ENCODE measurements around the gene PSMA8.
"Not testable (repeated sequence)": the region's sequence is repeated elsewhere in the genome, so short reads cannot be mapped to it uniquely, and the experiment has no call there.

Gene PSMA8

DNA sequence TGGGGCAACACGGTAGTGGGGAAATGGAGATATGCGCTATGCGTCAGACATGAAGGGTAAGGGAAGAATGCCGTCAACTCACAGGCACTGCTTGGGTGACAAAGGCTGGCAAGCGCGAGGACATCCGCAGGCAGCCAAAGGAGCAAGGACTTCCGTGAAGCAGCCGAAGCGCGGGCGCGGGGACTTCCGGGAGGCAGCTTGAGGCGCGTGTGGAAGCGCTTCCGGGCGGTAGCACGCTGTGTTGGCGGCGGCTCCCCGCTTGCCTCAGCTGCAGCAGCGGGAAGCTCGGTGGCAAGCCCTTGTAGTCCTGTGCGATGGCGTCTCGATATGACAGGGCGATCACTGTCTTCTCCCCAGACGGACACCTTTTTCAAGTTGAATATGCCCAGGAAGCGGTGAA is at the start of gene PSMA8:
Gene PSMA8 (plus strand): TSS at position 218 of the 400 bp plus-strand sequence. CDS start 97 bp downstream, at position 315.
- peak; percentile 37 to 47 for DNase-seq
- TF ChIP-seq GATA1 (IDR thresholded peaks at IDR 0.05; ENCODE audit: low read depth, low read length) = no peak
- TF ChIP-seq POLR2A (IDR thresholded peaks at IDR 0.05; ENCODE audit: low read length) = peak; percentile 39

DNA sequence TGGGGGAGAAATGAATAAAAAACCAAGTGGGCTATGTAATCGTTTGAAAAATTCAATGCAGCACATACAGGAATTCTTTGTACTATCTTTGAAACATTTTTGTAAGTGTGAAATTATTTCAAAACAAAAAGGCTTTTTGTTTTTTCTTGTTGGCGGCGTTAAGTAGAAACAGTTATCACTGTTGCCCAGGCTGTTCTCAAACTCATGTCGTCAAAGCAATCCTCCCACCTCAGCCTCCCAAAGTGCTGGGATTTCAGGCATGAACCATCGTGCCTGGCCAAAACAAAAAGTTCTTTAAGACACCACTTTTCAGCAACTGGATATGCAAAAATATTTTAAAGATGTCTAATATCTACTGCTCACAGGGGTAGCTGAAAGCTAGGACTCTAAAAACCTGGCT is 48.6 kb upstream of the PSMA8 start:
- no peak for TF ChIP-seq GATA1 (IDR thresholded peaks at IDR 0.05; ENCODE audit: low read depth, low read length)
- TF ChIP-seq POLR2A (IDR thresholded peaks at IDR 0.05; ENCODE audit: low read length) = no peak
- DNase-seq = no peak

DNA sequence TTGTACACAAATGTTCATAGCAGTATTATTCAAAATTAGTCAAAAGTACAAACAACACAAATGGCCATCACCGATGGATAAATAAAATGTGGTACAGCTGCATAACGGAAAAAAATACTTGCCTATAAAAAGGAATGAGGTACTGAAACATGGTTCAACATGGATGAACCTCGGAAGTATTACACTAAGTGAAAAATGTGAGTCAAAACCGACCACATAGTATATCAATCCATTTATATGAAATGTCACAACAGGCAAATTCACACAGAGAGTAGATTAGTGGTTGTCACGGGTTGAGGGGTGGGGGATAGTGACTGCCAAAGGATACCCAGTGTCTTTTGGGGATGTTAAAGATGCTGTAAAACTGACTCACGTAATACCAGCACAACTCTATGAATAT is 46.7 kb upstream of the PSMA8 start:
- DNase-seq = no peak
- TF ChIP-seq POLR2A (IDR thresholded peaks at IDR 0.05; ENCODE audit: low read length) (no peak), GATA1 (IDR thresholded peaks at IDR 0.05; ENCODE audit: low read depth, low read length) (no peak)

DNA sequence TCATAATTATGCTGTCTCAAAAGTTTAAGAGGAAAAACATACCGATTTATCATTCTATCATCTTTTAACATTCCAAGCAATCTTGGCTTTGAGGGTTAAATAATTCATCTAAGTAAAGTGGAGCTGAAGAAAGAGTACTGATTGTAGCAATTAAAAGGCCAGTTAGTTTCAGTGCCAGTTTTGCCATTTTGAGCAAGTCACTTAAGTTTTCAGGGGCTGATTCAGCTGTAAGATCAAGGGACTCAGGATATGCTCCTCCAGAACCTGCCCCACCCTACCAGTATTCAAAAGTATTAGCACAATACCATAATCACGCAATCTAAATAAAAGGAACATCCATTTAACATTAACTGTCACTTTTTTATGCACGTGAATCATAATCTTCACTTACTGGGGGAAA is 45.2 kb upstream of the PSMA8 start:
- DNase-seq = peak; percentile 70 to 72

GRCh38 chr18:26089293-26090129 is 44.2 kb upstream of the PSMA8 start:
- peak; percentile 84 for DNase-seq
- TF ChIP-seq GATA1 (IDR thresholded peaks at IDR 0.05; ENCODE audit: low read depth, low read length) (no peak), POLR2A (IDR thresholded peaks at IDR 0.05; ENCODE audit: low read length) (no peak)

More for the DNA sequence above, 45.2 kb upstream of the PSMA8 start:
- TF ChIP-seq GATA1 (IDR thresholded peaks at IDR 0.05; ENCODE audit: low read depth, low read length) (no peak), POLR2A (IDR thresholded peaks at IDR 0.05; ENCODE audit: low read length) (no peak)

DNA sequence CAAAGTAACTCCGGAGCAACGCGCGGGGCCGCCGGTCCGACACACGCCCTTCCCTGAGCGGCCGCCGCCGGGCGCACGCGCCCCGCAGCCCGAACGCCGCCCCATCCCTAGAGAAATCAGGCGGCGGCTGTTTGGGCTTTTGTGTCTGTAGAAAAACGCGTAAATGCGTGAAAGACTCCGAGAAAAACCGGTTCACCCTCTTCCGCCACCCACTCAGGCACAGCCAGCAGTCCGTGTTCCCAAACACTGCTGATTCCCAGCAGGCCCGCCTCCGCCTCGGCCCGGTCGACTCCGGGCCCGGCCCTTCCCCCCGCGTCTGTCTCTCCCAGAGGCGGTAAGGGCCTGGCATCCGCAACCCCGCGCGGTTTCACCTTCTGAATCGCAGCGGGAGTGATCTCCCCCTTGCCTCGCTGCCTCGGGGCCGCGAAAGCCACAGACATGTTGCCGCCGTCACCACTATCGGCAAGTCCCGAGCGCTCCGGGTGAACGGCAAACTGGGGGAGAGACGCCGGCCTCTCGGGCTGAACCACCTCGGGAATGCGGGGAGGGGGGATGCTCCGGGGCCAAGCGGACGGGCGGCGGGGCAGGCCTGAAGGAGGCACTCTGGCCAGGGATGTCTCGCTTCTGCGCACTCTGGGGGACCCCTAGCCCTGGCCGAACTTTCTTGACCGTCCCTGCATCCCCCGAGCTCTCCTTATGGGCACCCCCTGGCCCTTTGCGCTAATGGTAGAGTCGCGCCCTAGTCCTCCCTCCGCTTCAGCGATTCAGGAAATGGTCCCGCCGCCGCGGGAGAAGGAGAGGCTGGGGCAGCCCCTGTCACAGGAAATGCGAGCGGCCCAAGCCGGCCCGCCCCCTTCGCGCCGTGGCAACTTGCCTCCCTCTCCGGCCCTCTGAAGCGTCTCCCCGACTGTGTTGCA is 43.3 kb upstream of the PSMA8 start, which contains the start of gene SS18:
Gene SS18 (minus strand): TSS at position 484 of the 917 bp plus-strand sequence. CDS start 44 bp downstream, at position 440.
- peak; percentile 95 to 97 for DNase-seq
- peak; percentile 84 for TF ChIP-seq POLR2A (IDR thresholded peaks at IDR 0.05; ENCODE audit: low read length)
- TF ChIP-seq GATA1 (IDR thresholded peaks at IDR 0.05; ENCODE audit: low read depth, low read length) = no peak

DNA sequence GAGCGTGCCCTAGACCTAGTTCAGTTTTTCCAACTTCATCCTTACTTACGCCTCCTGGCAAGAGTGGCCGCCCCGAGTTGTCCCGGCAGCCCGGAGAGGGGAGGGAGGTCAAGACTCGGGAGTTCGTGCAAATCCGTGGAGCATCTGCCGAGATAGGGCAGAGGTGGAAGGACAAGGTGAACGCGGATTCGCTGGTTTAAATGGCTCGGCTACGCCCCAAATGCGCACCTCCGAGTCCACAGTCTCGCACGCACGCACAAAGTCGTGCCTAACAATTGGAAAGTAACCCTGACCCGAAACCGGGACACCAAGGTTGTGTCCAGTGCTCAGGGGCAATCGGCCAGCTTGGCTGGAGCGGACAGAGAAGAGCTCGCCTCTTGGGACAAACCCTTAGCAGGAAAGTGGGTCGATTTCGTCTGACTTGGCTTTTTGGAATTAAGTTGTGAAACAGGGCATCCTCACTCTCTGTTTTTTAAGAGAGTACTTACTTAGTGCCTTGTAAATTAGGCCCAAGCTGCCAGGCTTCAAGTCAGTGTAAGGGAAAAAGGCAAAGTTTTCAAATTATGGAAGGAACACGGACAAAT is 42.5 kb upstream of the PSMA8 start:
- TF ChIP-seq GATA1 (IDR thresholded peaks at IDR 0.05; ENCODE audit: low read depth, low read length) (no peak), POLR2A (IDR thresholded peaks at IDR 0.05; ENCODE audit: low read length) (peak; percentile 32)
- DNase-seq = peak; percentile 88 to 90

DNA sequence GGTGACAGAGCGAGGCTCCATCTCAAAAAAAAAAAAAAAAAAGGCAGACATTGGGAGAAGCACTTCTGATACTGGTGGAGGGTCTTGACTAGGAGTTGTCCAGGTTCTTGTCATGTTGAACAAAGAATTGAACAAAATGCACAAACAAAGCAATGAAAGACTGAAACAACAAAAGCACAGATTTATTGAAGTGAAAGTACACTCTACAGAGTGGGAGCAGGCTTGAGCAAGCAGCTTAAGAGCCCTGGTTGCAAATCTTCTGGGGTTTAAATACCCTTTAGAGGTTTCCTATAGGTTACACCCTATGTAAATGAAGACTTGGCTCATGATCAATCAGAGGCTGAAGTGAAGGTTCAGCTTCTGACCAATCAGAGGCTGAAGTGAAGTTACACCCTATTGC is 36.8 kb upstream of the PSMA8 start:
- TF ChIP-seq POLR2A (IDR thresholded peaks at IDR 0.05; ENCODE audit: low read length) = no peak
- no peak for TF ChIP-seq GATA1 (IDR thresholded peaks at IDR 0.05; ENCODE audit: low read depth, low read length)
- DNase-seq = peak; percentile 21 to 30

- TF ChIP-seq GATA1 (IDR thresholded peaks at IDR 0.05; ENCODE audit: low read depth, low read length) (no peak), POLR2A (IDR thresholded peaks at IDR 0.05; ENCODE audit: low read length) (no peak)
- DNase-seq = no peak
These were observed 36.1 kb upstream of the PSMA8 start for GRCh38 chr18:26097563-26097962.

GRCh38 chr18:26103579-26103978 is 30.1 kb upstream of the PSMA8 start:
- peak; percentile 68 to 71 for DNase-seq
- TF ChIP-seq POLR2A (IDR thresholded peaks at IDR 0.05; ENCODE audit: low read length) (no peak), GATA1 (IDR thresholded peaks at IDR 0.05; ENCODE audit: low read depth, low read length) (no peak)

- DNase-seq = no peak
- TF ChIP-seq POLR2A (IDR thresholded peaks at IDR 0.05; ENCODE audit: low read length) (no peak), GATA1 (IDR thresholded peaks at IDR 0.05; ENCODE audit: low read depth, low read length) (no peak)
These were observed 29.6 kb upstream of the PSMA8 start for GRCh38 chr18:26104035-26104434.

DNA sequence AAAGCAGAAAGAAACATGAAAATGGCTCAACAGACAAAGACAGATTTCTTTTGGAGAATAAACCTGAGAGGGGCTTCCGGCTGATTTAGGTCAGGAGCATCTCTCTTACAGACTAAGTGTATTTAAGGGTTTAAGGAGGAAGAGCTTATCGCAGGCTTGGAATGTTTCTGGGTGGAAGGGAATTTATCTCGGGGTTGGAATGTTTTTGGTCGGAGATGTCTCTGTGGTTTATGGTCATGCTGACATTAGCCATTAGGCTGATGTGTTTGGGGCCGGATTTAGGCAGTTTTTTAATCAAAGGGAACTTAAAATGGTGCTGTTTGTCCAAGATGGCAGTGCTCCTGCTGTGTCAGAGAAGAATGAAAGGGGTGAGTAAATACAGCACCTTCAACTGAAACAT is 14.4 kb upstream of the PSMA8 start:
- TF ChIP-seq GATA1 (IDR thresholded peaks at IDR 0.05; ENCODE audit: low read depth, low read length) (no peak), POLR2A (IDR thresholded peaks at IDR 0.05; ENCODE audit: low read length) (no peak)
- DNase-seq = no peak

GRCh38 chr18:26121476-26121875 is 12.2 kb upstream of the PSMA8 start:
- no peak for TF ChIP-seq GATA1 (IDR thresholded peaks at IDR 0.05; ENCODE audit: low read depth, low read length)
- no peak for TF ChIP-seq POLR2A (IDR thresholded peaks at IDR 0.05; ENCODE audit: low read length)
- no peak for DNase-seq

DNA sequence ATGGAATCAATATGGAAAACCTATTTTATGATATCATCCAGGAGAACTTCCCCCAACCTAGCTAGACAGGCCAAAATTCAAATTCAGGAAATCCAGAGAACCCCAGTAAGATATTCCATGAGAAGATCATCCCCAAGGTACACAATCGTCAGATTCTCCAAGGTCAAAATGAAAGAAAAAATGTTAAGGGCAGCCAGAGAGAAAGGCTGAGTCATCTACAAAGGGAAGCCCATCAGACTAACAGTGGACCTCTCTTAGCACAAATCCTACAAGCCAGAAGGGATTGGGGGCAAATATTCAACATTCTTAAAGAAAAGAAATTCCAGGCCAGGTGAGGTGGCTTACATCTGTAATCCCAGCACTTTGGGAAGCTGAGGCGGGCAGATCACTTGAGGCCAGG is 11.7 kb upstream of the PSMA8 start:
- not testable (repeated sequence) for DNase-seq
